K562 (cell line): ENCODE measurements around the gene PRMT5. TPM values are rescaled to one million over a fixed set of nuclear protein-coding genes. Genes with fewer than 3 reads are reported as not detected.

Source experiments
- BCOR ChIP-seq: fragments of 450-650 bp; IDR thresholded peaks from 2 replicates; pipeline ENCODE4 v1.6.1; 2016
- CAMTA2 ChIP-seq: fragments of 250-450 bp; sonication (Bioruptor Pico); conservative IDR thresholded peaks from 2 replicates; pipeline ENCODE4 v1.5.1; 2022
- DACH1 ChIP-seq: fragments of 450-650 bp; IDR thresholded peaks from 2 replicates; pipeline ENCODE4 v1.6.1; 2018; ENCODE audit not compliant: partially characterized antibody
- FUS ChIP-seq: fragments of 200-400 bp; formaldehyde crosslinking; optimal IDR thresholded peaks from 2 replicates; pipeline ENCODE3; 2017; ENCODE audit warnings: low read depth, low read length
- GATA2 ChIP-seq: sonication (generic); formaldehyde crosslinking; IDR thresholded peaks from 2 replicates; pipeline ENCODE4 v1.4.0; 2020; ENCODE audit warnings: mild to moderate bottlenecking, missing genetic modification reagents
- HMG20B ChIP-seq: fragments of 250-450 bp; sonication (Bioruptor Pico); IDR thresholded peaks from 2 replicates; pipeline ENCODE4 v1.5.0; 2021; ENCODE audit warnings: mild to moderate bottlenecking
- HNRNPK ChIP-seq: fragments of 200-400 bp; formaldehyde crosslinking; IDR thresholded peaks from one replicate; pipeline ENCODE4 v1.6.1; 2018; ENCODE audit warnings: mild to moderate bottlenecking, low read depth, low read length; ENCODE audit not compliant: poor library complexity, severe bottlenecking
- NUFIP1 ChIP-seq: fragments of 450-650 bp; IDR thresholded peaks from 2 replicates; pipeline ENCODE4 v1.6.1; 2018; ENCODE audit not compliant: partially characterized antibody
- POLR2B ChIP-seq: fragments of 450-650 bp; IDR thresholded peaks from 2 replicates; pipeline ENCODE4 v1.6.1; 2018; ENCODE audit warnings: low read depth; ENCODE audit not compliant: partially characterized antibody
- POU5F1 ChIP-seq: fragments of 150-350 bp; IDR thresholded peaks from 2 replicates; pipeline ENCODE4 v1.6.1; 2014; ENCODE audit warnings: borderline replicate concordance, low read length, low read depth, mild to moderate bottlenecking; ENCODE audit not compliant: partially characterized antibody
- PTBP1 ChIP-seq: fragments of 200-400 bp; formaldehyde crosslinking; IDR thresholded peaks from 2 replicates; pipeline ENCODE4 v1.6.1; 2017; ENCODE audit warnings: low read depth, low read length
- RFX7 ChIP-seq: fragments of 250-450 bp; sonication (Bioruptor Pico); IDR thresholded peaks from 2 replicates; pipeline ENCODE4 v1.5.1; 2021; ENCODE audit warnings: mild to moderate bottlenecking
- SAFB ChIP-seq: fragments of 200-400 bp; formaldehyde crosslinking; IDR thresholded peaks from 2 replicates; pipeline ENCODE4 v1.6.1; 2017; ENCODE audit warnings: low read depth, low read length, borderline replicate concordance
- SIN3B ChIP-seq: fragments of 450-650 bp; IDR thresholded peaks from 2 replicates; pipeline ENCODE4 v1.6.1; 2017; ENCODE audit warnings: low read depth, mild to moderate bottlenecking, moderate library complexity
- SIX5 ChIP-seq, 2 experiments: IDR thresholded peaks; 2 replicates each; pipeline ENCODE4 v1.6.1; 2011; ENCODE audit warnings: low read length in 2 of 2, borderline replicate concordance in 1 of 2, low read depth in 1 of 2, mild to moderate bottlenecking in 1 of 2, moderate library complexity in 1 of 2; ENCODE audit not compliant: insufficient read depth in 1 of 2
- STAT5B ChIP-seq: fragments of 250-450 bp; sonication (Bioruptor Pico); IDR thresholded peaks from 2 replicates; pipeline ENCODE4 v1.8.0; 2021; ENCODE audit warnings: mild to moderate bottlenecking, inconsistent platforms
- TAF15 ChIP-seq: fragments of 200-400 bp; formaldehyde crosslinking; IDR thresholded peaks from 2 replicates; pipeline ENCODE4 v1.6.1; 2017; ENCODE audit warnings: mild to moderate bottlenecking, low read depth, low read length, moderate library complexity
- TARDBP ChIP-seq: fragments of 450-650 bp; IDR thresholded peaks from 2 replicates; pipeline ENCODE4 v1.6.1; 2016
- TOE1 ChIP-seq, 2 experiments: fragments of 450-650 bp in 1 of 2; sonication (generic) in 1 of 2; formaldehyde crosslinking in 1 of 2; IDR thresholded peaks; 2 replicates each; pipeline versions ENCODE4 v1.7.1 to v1.8.0; 2016 to 2022; ENCODE audit warnings: borderline replicate concordance in 2 of 2, mild to moderate bottlenecking in 2 of 2, antibody characterized with exemption in 1 of 2, inconsistent platforms in 1 of 2, low read depth in 1 of 2, missing genetic modification reagents in 1 of 2, moderate library complexity in 1 of 2
- WHSC1 ChIP-seq: IDR thresholded peaks from one replicate; pipeline ENCODE4 v1.6.1; 2012; ENCODE audit warnings: low read length, control low read depth, inconsistent platforms
- XRCC3 ChIP-seq: fragments of 450-650 bp; IDR thresholded peaks from 2 replicates; pipeline ENCODE4 v1.6.1; 2017; ENCODE audit warnings: mild to moderate bottlenecking, moderate library complexity
- ZBTB49 ChIP-seq: sonication (generic); formaldehyde crosslinking; IDR thresholded peaks from 2 replicates; pipeline ENCODE4 v1.8.0; 2022; ENCODE audit warnings: missing genetic modification reagents, mild to moderate bottlenecking, borderline replicate concordance
- ZFP91 ChIP-seq: sonication (generic); formaldehyde crosslinking; IDR thresholded peaks from 2 replicates; pipeline ENCODE4 v1.8.0; 2022; ENCODE audit warnings: mild to moderate bottlenecking, missing genetic modification reagents
- ZNF124 ChIP-seq: sonication (generic); formaldehyde crosslinking; IDR thresholded peaks from 2 replicates; pipeline ENCODE4 v1.8.1; 2022; ENCODE audit warnings: missing genetic modification reagents
- ZNF217 ChIP-seq: sonication (generic); formaldehyde crosslinking; IDR thresholded peaks from 2 replicates; pipeline ENCODE4 v1.8.0; 2022; ENCODE audit warnings: mild to moderate bottlenecking, missing genetic modification reagents
- polyA plus RNA-seq, 8 experiments: library from polyadenylated mRNA; depleted of rRNA in 4 of 8; stranded (reverse) in 5 of 8; unstranded in 3 of 8; fragments of >200 nt; fragmentation: Nextera tagmentation in 2 of 8; fragmentation: Illumina TruSeq in 1 of 8; extraction: Ambion mirVana in 2 of 8; extraction: Trizol in 1 of 8; gene quantifications; 2 replicates each; pipeline versions ENCODE4 v1.2.1 to v1.2.3, GENCODE V29; 2011 to 2014; ENCODE audit warnings: inconsistent platforms in 1 of 8, missing spikeins in 1 of 8
- total RNA-seq, 7 experiments: library from RNA; depleted of rRNA in 6 of 7; stranded (reverse); fragments of >200 nt in 6 of 7; fragmentation: Illumina TruSeq in 2 of 7; extraction: Trizol in 2 of 7; gene quantifications; 2 replicates each; pipeline versions ENCODE4 v1.2.1 to v1.2.3, GENCODE V29; 2011 to 2021; ENCODE audit warnings: low replicate concordance in 1 of 7
- TF ChIP-seq, protein P1 (sequence below): IDR thresholded peaks from 3 replicates; pipeline ENCODE4 v1.6.1; 2011; ENCODE audit warnings: borderline replicate concordance, mild to moderate bottlenecking; ENCODE audit not compliant: insufficient read length, insufficient read depth
- TF ChIP-seq, protein P2 (sequence below): fragments of 250-450 bp; sonication (Bioruptor Pico); IDR thresholded peaks from 2 replicates; pipeline ENCODE4 v1.9.0; 2021; ENCODE audit warnings: mild to moderate bottlenecking

The PRMT5 gene
- total and polyA plus RNA-seq, 9 of the 15 experiments (the other 6 are each of a cell fraction or from before 2014, with no cell fraction given): 114 to 552 (median 222) TPM

DNA sequence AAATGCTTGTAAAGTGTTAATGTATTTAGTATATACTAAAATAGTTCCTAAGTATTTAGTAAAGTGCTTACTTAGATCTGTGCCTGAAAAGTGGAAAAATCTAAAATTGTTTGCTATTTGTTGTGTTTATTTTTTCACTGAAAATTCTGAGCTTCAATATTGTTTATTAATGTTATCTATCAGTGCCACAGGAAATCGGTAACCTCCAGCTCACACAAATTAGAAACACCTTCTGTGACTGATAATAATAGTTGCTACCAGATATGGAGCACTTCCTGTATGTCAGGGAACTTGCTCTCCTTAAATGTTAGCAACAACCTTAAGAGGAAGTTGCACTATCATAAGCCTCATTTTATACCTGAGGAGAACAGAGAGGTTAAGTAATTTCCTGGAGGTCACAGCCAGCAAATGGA is 58.4 kb downstream of the PRMT5 start (continued):
- TF ChIP-seq BCOR (peak; percentile 82), SIX5 (IDR thresholded peaks at IDR 0.05; ENCODE audit: borderline replicate concordance in 1 of 2, insufficient read depth in 1 of 2, low read depth in 1 of 2, low read length in 2 of 2) (no peak), POU5F1 (no peak), TOE1 (IDR thresholded peaks at IDR 0.05; ENCODE audit: borderline replicate concordance) (no peak), TOE1 (CRISPR knock-in tag; IDR thresholded peaks at IDR 0.05; ENCODE audit: borderline replicate concordance, low read depth) (no peak), GATA2 (CRISPR knock-in tag) (no peak), HNRNPK (no peak), PTBP1 (no peak), ZNF217 (no peak), POLR2B (no peak), DACH1 (peak; percentile 78), SIN3B (no peak), XRCC3 (no peak), FUS (no peak), ZNF124 (CRISPR knock-in tag) (no peak), HMG20B (CRISPR knock-in tag) (no peak), RFX7 (CRISPR knock-in tag) (no peak), TAF15 (no peak), CAMTA2 (CRISPR knock-in tag) (no peak), TARDBP (no peak), NUFIP1 (no peak), SAFB (no peak), STAT5B (CRISPR knock-in tag) (no peak), ZFP91 (no peak), ZBTB49 (no peak), WHSC1 (no peak)
- TF ChIP-seq, protein P1, sequence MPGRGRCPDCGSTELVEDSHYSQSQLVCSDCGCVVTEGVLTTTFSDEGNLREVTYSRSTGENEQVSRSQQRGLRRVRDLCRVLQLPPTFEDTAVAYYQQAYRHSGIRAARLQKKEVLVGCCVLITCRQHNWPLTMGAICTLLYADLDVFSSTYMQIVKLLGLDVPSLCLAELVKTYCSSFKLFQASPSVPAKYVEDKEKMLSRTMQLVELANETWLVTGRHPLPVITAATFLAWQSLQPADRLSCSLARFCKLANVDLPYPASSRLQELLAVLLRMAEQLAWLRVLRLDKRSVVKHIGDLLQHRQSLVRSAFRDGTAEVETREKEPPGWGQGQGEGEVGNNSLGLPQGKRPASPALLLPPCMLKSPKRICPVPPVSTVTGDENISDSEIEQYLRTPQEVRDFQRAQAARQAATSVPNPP: no peak
- TF ChIP-seq, protein P2, sequence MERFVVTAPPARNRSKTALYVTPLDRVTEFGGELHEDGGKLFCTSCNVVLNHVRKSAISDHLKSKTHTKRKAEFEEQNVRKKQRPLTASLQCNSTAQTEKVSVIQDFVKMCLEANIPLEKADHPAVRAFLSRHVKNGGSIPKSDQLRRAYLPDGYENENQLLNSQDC (CRISPR knock-in tag): no peak
